ENCODE data around the gene RDH13.
"Not testable (repeated sequence)": the region's sequence is repeated elsewhere in the genome, so short reads cannot be mapped to it uniquely, and the experiment has no call there.

RDH13 gene

DNA sequence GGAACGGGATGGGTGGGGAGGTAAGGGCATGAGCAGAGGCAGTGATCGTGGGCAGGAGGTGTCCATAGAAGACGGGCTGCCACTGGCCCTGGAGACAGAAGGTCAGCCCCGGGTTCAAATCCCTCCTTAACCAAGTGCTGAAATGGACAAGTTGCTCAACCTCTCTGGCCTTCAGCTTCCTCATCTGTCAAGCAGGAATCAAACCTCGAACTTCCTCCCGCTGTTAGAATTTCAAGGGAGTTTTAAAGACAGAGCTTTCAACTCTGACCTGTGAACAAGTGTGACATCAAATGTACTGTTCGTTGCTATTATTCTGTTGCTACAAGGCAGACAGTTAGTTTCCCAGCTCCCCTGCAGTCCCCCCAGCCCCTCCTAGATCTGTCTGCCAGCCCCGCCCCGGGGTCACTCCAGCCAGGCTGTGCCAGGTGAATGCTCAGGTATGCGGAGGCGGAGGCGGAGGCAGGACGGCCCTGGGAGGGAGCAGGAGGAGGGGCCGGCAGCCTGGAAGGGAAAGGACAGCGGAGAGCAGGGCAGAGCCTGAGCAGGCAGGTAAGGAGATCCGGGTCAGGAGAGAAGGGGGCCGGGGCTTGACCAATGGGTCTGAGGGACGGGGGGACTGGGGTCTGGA, 12.5 kb upstream of the RDH13 start, which contains the start of gene EPS8L1:
Gene EPS8L1 (plus strand): TSS at position 499 of the 628 bp plus-strand sequence. CDS start 576 bp downstream, outside the sequence.
- DNase-seq: no peak

DNA sequence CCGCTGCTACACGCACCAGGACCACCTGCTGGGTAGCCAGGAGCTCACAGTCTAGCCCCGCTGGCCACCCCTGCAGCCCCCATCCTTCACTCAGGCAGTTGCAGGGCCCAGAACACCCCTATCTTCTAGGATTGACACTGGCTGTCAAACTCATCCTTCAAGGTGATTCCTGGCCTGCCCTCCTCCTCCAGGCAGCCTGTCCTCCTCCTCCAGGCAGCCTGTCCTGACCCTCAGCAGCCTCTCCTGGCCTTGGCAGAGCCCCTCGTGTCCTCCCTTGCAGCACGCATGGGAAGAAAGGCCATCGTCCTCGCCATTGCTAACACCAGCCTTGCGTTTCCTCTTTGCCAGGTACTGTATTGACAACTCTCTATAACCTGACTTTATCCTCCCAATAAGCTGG, 9.0 kb upstream of the RDH13 start:
- DNase-seq: no peak

DNA sequence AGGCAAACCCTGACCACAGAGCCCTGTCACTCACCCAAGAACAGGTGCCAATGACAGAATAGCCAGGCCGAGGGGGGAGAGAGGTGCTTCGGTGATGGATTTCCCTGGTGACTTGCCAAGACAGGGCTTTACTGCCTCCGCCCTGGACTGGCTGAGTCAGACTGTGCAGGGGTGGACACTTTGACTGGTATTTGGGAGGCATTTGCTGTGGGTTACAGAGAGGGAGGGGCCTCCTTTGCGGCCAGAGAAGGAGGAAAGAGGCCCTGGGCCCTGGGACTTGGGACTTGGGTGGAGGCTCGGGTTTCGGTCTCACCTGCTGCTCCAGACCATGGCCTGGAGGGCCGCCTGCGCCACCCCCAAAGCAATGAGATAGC, 8.2 kb upstream of the RDH13 start:
- no peak for DNase-seq

DNA sequence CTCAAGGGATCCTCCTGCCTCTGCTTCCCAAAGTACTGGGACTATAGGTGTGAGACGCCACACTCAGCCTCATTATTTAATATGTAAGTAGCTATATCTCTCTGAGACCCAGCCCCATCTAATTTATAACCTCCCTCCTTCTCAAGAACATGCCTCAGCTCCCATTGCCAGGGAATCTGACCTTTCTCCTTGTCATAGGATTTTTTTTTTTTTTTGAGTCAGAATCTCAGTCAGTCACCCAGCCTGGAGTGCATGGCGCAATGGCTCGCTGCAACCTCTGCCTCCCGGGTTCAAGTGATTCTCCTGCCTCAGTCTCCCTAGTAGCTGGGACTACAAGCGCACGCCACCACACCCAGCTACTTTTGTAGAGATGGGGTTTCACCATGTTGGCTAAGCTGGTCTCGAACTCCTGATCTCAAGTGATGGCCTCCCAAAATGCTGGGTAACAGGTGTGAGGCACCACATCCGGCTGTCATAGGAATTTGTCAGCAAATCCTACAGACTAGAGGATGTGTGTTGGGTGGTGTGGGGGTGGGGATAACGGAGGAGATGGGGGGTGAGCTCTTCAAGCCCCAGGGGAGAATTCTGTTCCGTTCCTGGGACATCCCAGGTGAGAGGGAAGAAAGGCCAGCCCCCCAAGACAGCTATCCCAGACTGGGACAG, 7.6 kb upstream of the RDH13 start:
- no peak for DNase-seq

DNA sequence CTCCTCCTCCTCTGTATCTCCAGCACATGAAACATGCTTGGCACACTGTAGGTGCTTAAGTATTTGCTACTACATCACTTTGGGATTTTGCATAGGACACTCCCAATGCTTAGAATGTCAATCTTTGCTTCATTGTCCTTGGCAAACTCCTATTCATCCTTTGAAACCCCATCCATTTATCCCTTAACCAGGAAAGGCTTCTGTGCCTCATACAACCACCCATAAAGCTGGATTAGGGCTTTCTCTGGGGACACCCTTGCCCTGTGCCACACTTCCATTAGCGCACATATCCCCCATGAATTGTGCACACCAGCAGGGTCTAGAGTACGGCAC, 6.9 kb upstream of the RDH13 start:
- no peak for DNase-seq

DNA sequence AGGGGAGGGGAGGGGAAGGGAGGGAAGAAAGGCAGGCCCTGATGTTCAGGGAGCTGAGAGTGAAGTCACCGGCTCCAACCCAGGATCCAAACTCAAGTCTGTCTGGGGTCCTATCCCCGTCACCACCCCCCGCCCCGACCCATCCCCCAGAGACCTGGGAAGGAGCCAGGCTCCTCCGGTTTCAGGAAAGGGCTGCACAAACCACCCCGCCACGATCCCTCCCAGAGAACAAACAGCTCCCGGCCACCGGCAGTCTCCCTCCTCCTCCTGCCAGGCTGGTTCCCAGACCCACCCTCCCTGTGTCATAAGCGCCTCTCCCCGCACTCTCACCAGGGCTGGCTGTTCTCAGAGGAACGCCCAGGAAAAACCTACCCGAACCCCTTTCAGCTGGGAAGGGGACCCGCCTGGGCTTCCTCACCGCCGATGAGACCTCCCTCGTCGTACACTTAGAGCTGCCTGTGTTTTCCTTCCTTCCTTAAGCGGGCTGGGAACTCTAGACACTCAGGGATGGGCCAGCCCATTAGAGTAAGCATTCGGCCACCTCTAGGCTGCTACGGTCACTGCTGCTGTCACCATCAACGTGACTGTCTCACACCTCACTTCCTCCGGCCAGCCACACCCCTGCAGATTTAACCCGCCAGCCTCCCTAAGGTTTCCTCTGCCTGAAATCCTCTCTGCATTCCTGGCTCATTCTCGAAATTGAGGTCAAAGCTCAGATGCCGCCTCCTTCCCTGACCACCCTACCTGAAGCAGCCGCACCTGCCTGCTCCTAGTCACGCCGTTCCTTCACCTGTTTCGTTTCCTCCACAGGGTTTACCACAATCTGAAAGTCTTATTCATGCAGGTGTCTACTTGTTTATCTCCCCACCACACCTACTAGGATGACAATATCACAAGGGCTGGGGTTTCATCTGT, 6.3 kb upstream of the RDH13 start:
- no peak for DNase-seq

DNA sequence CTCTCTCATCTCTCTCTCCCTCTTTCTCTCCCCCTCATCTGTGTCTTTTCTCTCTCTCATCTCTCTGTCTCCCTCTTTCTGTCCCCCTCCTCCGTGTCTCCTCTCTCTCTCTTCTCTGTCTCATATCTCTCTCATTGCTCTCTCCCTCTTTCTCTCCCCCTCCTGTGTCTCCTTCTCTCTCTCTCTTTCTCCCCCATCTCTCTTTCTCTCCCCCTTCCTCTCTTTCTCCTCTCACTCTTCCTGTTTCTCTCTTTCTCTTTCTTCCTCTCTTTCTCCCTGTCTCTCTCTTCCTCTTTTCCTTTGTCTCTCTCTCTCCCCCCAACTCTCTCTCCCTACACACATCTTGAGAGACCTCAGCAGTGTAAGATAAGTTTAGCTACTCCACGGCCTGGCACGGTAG, 4.9 kb upstream of the RDH13 start:
- DNase-seq: no peak

DNA sequence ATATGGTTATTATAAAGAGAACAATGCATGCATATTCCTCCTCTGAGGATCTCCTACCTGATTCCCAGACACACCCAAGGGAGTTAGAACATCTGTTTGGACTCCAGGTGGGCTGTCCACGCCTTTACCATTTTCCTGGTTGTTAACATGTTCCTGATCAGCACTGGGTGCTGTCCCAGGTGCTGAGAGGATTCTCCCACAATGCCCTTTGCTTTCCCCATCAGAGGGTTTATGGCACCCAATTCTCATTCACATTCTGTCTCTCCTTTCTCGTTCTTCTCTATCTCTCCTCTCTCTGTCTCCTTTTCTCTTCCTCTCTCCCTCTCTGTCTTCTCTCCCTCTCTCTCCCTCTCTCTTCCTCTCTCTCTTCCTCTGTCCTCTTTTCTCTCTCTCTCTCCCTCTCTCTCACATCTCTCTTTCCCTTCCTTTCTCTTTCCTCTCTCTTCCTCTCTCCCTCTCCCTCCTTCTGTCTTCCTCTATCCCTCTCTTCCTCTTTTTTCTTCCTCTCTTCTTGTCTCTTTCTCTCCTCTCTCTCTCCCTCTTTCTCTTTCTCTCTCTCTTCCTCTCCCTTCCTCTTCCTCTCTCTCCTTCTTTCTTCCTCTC, 3.3 kb upstream of the RDH13 start:
- DNase-seq: no peak

DNA sequence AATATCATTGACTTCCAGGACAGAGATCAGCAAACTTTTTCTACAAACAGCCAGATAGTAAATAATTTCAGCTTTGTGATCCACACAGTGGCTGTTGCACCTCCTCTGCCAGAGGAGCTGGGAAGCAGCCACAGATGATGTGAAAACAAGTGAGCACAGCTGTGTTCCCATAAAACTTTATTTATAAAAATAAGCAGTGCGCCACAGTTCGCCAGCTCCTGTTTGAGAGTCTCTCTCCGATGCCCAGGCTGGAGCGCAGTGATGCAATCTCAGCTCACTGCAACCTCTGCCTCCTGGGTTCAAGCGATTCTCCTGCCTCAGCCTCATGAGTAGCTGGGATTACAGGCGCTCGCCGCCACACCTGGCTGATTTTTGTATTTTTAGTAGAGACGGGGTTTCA, 2.6 kb upstream of the RDH13 start:
- not testable (repeated sequence) for DNase-seq

DNA sequence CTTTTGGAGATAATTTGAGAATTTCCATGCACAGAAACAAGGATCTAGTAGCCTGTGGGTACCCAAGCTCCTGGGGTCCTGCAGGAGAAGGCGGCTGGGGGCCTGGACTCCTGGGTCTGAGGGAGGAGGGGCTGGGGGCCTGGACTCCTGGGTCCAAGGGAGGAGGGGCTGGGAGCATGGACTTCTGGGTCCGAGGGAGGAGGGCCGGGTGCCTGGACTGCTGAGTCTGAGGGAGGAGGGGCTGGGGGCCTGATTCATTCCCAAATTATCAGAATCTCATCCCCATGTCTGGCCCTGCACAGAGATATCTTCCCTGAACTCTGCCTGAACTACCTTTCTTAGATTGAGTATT, 520 bp upstream of the RDH13 start:
- no peak for DNase-seq

DNA sequence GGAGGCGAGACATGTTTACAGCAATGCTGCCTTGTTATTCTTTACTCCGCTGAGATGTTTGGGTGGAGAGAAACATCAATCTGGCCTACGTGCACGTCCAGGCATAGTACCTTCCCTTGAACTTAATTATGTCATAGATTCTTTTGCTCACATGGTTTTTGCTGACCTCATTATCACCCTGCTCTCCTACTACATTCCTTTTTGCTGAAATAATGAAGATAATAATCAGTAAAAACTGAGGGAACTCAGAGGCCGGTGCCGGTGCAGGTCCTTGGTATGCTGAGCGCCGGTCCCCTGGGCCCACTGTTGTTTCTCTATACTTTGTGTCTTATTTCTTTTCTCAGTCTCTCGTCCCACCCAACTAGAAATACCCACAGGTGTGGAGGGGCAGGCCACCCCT, 2.7 kb downstream of the RDH13 start:
- not testable (repeated sequence) for DNase-seq

DNA sequence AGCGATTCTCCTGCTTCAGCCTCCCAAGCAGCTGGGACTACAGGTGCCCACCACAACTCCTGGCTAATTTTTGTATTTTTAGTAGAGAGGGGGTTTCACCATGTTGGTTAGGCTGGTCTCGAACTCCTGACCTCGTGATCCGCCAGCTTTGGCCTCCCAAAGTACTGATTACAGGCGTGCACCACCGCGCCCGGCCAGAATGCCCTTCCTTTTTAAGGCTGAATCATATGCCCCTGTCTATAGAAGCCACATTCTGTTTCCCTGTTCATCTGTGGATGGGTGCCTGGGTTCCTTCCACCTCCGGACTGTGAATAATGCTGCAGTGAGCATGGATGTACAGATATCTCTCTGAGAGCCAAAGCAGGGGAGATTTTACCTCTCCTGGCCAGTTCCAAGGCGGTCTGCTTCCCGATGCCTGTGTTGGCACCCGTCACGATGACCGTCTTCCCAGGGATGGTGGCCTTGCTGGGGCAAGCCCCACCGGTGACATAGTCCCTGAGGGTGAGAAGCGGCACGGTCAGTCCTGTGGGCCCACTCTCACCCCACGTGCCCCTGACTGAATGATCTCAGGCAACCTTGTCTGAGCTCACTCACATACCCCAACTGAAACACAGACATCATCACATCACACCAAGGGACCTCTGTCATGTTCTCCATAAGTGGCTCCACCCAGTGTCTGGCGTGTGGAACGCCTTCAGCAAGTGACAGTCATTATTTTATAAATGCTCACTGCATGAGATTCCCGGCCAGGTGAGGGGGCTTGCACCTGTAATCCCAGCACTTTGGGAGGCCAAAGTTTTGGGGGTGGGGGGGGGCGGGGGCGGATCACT, 4.0 kb downstream of the RDH13 start:
- DNase-seq: no peak

DNA sequence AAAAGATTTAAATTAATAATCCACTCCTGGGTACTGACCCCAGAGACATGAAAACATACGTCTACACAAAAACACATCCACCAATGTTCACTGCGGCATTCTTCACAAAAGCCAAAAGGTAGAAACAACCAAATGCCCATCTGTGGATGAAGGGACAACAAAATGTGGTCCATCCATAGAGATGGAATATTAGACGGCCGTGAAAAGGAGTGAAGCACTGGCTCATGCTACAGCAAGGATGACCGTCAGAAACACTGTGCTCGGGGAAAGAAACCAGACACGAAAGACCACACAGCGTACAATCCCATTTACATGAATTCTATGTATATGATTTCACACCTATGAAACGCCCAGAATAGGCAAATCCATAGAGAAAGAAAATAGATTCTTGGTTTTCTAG, 6.1 kb downstream of the RDH13 start:
- no peak for DNase-seq

DNA sequence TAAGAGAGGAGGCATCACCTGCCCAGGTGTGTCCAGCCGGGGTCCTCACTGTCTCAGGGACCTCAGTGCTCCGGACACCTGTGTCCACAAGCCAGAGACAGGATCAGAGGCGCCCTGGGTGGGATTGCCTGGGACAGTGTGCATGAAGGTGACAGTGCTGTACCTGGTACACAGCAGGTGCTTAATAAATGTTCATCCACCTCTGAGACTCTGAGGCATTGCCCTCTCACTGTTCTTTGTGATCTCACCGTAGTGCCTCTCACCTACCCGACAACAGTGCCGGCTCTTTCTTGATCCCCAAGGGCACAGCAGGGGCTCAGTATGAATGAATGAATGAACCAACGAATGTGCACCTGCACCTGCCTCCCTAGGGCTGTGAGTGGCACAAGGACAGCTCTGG, 9.2 kb downstream of the RDH13 start:
- DNase-seq: no peak

DNA sequence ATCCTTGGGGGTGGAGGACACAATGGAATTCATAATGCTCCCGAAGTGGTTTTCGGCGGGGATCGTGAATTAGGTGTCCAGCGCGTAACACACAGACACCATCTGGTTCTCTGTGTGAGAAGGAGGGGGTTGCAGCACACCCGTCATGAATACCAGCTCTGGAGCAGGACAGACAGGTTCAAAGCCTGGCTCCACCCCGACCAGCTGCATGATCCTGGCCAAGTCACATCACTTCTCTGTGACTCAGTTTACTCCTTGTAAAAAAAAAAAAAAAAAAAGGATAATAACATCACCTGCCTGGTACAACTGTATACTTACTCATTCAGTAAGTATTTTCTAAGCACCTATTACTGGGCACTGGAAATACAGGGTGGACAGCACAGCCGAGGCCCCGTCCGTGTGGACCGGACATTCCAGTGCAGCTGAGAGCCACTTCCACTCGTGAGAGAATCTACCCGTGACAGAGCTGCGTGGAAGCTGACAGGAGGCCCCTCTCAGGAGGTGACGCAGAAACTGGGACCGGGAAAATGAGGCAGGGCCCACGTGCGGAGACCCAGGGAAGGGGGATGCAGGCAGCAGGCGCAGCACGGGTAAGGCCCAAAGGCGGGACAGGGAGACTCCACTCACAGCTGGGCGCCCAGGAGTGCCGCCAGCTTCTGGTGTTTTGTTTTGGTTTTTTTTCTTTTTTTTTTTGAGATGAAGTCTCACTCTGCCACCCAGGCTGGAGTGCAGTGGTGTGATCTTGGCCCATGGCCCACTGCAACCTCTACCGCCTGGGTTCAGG, 12.0 kb downstream of the RDH13 start:
- DNase-seq: no peak

DNA sequence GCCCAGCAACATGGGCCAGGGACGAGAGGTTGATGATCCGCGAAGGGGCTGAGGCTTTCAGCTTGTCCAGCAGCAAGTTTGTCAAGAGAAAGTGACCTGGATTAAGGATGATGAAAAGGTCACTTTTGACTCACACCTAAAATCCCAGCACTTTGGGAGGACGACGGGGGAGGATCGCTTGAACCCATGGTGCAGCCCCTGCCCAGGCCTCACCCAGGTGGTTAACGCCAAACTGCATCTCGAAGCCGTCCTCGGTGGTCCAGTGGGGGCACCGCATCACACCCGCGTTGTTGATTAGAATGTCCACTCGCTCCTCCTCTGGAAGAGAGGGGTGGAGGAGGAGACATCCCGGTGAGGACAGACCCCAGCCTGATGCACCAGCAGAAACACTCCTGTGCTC, 14.5 kb downstream of the RDH13 start:
- no peak for DNase-seq

DNA sequence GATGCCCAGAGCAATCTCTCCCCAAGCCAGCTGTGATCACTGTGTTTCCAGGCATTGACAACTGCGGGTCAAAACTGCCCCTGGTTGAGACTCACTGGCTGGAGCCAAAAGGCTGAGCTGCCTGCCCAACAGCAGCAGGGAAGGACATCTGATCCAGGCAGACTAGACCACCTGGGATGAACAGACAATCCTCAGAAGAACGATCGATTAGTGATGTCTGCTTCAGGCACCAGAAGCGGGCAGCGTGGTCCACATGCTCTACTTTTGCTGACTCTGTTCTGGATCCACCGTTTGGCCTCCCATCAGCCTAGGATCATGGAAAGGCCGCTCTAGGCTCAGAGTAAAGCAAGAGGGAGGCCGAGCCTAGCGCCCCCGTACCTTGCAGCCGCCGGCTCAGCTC, 15.0 kb downstream of the RDH13 start:
- DNase-seq: no peak

DNA sequence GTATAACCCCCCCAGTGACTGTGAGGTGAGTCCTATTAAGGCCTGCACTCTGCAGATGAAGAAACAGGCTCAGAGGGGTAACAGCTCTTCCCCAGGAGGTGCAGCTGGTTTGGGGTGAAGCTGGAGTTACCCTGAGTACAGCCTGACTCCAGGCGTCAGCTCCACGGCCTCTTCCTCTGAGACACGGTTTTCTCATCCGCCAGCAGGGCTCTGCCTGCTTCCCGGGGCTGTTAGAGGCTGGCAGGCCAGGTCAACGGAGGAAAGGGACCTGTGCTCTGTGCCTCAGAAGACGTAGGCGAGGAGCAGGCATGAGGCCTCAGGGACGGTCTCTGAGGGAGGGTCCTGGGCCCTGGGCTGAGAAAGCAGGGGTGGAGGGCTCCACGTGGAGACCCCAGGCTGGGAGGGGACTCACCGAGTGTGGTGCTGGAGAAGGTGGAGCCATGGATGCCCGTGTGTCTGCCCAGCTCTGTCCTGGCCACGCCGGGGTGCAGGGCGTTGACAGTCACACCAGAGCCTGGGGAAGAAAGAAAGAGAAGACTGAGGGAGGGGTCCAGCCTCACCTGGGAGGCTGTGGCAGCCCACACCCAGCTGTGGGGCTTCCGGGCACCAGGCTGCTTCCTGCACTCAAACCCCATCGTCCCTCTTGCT, 15.8 kb downstream of the RDH13 start:
- no peak for DNase-seq

DNA sequence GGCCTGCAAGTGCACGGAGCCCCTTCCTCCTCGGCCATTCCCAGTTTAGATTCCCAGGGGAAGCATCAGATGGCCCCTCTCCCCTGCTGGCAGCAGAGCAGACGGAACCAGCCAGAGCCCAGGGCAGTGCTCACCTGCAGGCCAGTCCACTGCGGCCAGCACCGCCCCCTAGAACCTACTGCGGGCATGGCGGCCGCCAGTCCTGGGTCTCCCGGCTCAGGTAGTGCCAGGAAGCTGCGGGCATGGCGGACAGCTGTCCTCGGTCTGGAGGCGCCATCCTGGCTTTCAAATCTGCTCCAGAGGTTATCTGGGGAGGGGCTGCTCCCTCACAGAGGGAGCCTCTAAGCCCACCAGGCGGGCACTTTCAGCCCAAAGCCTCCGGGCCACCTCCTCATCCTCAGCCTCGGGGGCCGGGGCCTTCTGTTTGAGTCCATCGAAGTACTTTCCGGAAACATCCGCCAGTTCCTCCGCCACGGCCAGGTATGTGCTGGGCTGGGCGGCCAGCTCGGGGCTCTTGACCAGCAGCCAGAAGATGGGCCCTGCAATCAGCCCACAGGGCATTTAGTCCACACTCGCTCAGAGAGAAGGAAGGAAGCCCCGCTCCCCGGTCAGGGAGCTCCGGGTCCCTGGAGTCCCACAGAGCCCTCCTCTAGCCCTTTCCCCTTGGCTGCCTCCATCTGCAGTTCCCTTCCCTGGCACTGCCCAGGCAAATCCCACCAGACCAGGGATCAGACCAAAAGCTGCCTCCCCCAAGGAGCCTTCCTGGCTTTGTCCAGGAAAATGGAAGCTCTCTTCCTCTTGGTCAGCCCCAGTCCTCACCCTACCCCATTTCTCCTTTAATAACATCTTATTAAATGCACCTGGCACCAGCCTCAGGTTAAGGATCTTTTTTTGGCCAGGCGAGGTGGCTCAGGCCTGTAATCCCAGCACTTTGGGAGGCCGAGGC, 17.9 kb downstream of the RDH13 start:
- DNase-seq: no peak

DNA sequence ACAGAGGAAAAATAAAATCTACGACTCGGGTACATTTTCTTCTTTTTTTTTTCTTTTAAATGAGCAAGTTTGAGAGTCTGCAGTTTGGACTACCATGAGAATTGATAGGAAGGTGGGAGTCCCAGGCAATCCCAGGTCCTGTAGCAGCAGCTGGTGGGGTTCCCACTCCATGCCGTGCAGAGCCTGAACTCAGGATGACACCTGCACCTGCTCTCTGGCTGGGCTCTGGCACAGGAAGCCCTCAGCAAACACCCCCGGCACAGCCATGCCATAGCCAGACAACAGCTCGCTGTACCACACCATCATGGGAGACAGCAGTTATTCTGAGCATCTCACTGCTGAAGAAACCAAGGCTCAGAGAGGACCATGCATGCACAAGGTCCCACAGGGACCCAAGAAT, 18.7 kb downstream of the RDH13 start:
- no peak for DNase-seq

All from NCI-H1930 (cell line).